GM12878 (cell line): ENCODE results near the gene B3GALT6. TPM values are rescaled to one million over a fixed set of nuclear protein-coding genes. Genes with fewer than 3 reads are reported as not detected.
A peak's percentile ranks its signal among the peaks of the same experiment; 100 is the strongest.

Experiments used
- CBX5 ChIP-seq: sonication (generic); IDR thresholded peaks from 2 replicates; pipeline ENCODE4 v1.6.1; 2016; ENCODE audit warnings: low read depth, moderate library complexity, mild to moderate bottlenecking, inconsistent platforms
- EGR1 ChIP-seq, 2 experiments: IDR thresholded peaks; 1 replicate in 1 of 2; 2 replicates in 1 of 2; pipeline ENCODE4 v1.6.1; 2011 to 2012; ENCODE audit warnings: low read depth in 2 of 2, low read length in 2 of 2, borderline replicate concordance in 1 of 2, mild to moderate bottlenecking in 1 of 2, moderate library complexity in 1 of 2
- MEF2B ChIP-seq: fragments of 450-650 bp; IDR thresholded peaks from 2 replicates; pipeline ENCODE4 v1.6.1; 2018; ENCODE audit warnings: mild to moderate bottlenecking, moderate library complexity; ENCODE audit not compliant: partially characterized antibody, poor library complexity, severe bottlenecking
- NR2F1 ChIP-seq: fragments of 450-650 bp; conservative IDR thresholded peaks from 2 replicates; pipeline ENCODE4 v1.6.1; 2017; ENCODE audit warnings: mild to moderate bottlenecking
- PAX5 ChIP-seq: IDR thresholded peaks from 2 replicates; pipeline ENCODE4 v1.6.1; 2011; ENCODE audit warnings: low read depth, low read length, borderline replicate concordance
- POU2F2 ChIP-seq: IDR thresholded peaks from 3 replicates; pipeline ENCODE4 v1.6.1; 2011; ENCODE audit warnings: low read depth, mild to moderate bottlenecking, low read length, borderline replicate concordance
- RUNX3 ChIP-seq: IDR thresholded peaks from 2 replicates; pipeline ENCODE4 v1.6.1; 2012; ENCODE audit warnings: low read length, inconsistent platforms
- SRF ChIP-seq, 2 experiments: IDR thresholded peaks; 2 replicates each; pipeline ENCODE4 v1.6.1; 2011; ENCODE audit warnings: low read depth in 2 of 2, low read length in 2 of 2, mild to moderate bottlenecking in 1 of 2, moderate library complexity in 1 of 2
- TARDBP ChIP-seq: IDR thresholded peaks from 2 replicates; pipeline ENCODE4 v1.6.1; 2016; ENCODE audit warnings: borderline replicate concordance
- TBL1XR1 ChIP-seq: IDR thresholded peaks from 2 replicates; pipeline ENCODE4 v1.6.1; 2012; ENCODE audit warnings: low read depth, low read length, improper control_type of control experiment
- polyA plus RNA-seq, 11 experiments: library from polyadenylated mRNA; depleted of rRNA in 4 of 11; unstranded in 6 of 11; stranded (reverse) in 5 of 11; fragments of >200 nt; fragmentation: Nextera tagmentation in 4 of 11; fragmentation: Illumina TruSeq in 1 of 11; extraction: Ambion mirVana in 4 of 11; extraction: Trizol in 1 of 11; gene quantifications; 1 replicate in 1 of 11; 2 replicates in 10 of 11; pipeline versions ENCODE4 v1.2.1 to v1.2.3, GENCODE V29; 2011 to 2016; ENCODE audit warnings: inconsistent platforms in 2 of 11, missing spikeins in 2 of 11, low read depth in 1 of 11
- total RNA-seq, 4 experiments: library from RNA; depleted of rRNA in 3 of 4; stranded (reverse); fragments of >200 nt in 3 of 4; fragmentation: Illumina TruSeq in 1 of 4; extraction: Trizol in 1 of 4; gene quantifications; 2 replicates each; pipeline versions ENCODE4 v1.2.1 to v1.2.3, GENCODE V29; 2013 to 2021
- TF ChIP-seq, protein P1 (sequence below): fragments of 450-650 bp; IDR thresholded peaks from 2 replicates; pipeline ENCODE4 v1.6.1; 2016; ENCODE audit warnings: mild to moderate bottlenecking, moderate library complexity, borderline replicate concordance
- TF ChIP-seq, protein P2 (sequence below): fragments of 450-650 bp; IDR thresholded peaks from 2 replicates; pipeline ENCODE4 v1.6.1; 2017; ENCODE audit warnings: mild to moderate bottlenecking, low read depth, inconsistent platforms; ENCODE audit not compliant: poor library complexity, severe bottlenecking
- TF ChIP-seq, protein P3 (sequence below): IDR thresholded peaks from 2 replicates; pipeline ENCODE4 v1.6.1; 2012; ENCODE audit warnings: mild to moderate bottlenecking, low read depth, low read length
- TF ChIP-seq, protein P4 (sequence below): fragments of 450-650 bp; IDR thresholded peaks from 2 replicates; pipeline ENCODE4 v1.6.1; 2017; ENCODE audit warnings: borderline replicate concordance
- TF ChIP-seq, protein P5 (sequence below): fragments of 450-650 bp; conservative IDR thresholded peaks from 2 replicates; pipeline ENCODE4 v1.6.1; 2017; ENCODE audit warnings: mild to moderate bottlenecking, moderate library complexity

B3GALT6 gene
- total and polyA plus RNA-seq, 10 of the 15 experiments (the other 5 are each of a cell fraction or from before 2014, with no cell fraction given), result 0.53 to 20.8 (median 4.5) TPM

DNA sequence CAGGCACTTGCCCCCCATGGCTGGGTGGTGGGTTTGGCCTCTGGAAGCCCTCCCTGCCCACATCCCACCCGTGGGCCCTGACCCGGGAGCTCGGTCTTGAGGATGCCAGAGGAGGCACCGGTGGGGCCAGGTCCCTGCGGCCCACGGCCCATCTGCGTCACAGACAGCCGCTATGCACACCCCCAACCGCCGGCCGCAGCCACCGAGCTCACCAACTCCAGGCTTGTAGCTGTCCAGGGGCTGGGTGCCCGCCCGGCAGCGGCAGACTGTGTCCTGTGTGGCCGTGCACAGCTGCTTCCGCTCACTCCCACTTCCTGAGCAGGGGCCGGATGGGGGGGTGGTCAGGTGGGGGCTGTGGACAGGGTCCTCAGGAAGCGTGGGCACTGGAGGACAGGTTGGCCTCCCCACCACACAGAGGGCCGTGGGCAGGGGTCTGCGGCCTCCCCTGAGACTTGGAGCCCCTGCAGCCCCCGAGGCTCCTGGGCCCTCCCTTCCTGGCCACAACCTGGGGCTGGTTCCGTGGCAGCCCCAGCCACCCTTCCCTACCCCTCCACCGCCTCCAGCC is 19.2 kb upstream of the B3GALT6 start (continued):
- TF ChIP-seq, protein P1, sequence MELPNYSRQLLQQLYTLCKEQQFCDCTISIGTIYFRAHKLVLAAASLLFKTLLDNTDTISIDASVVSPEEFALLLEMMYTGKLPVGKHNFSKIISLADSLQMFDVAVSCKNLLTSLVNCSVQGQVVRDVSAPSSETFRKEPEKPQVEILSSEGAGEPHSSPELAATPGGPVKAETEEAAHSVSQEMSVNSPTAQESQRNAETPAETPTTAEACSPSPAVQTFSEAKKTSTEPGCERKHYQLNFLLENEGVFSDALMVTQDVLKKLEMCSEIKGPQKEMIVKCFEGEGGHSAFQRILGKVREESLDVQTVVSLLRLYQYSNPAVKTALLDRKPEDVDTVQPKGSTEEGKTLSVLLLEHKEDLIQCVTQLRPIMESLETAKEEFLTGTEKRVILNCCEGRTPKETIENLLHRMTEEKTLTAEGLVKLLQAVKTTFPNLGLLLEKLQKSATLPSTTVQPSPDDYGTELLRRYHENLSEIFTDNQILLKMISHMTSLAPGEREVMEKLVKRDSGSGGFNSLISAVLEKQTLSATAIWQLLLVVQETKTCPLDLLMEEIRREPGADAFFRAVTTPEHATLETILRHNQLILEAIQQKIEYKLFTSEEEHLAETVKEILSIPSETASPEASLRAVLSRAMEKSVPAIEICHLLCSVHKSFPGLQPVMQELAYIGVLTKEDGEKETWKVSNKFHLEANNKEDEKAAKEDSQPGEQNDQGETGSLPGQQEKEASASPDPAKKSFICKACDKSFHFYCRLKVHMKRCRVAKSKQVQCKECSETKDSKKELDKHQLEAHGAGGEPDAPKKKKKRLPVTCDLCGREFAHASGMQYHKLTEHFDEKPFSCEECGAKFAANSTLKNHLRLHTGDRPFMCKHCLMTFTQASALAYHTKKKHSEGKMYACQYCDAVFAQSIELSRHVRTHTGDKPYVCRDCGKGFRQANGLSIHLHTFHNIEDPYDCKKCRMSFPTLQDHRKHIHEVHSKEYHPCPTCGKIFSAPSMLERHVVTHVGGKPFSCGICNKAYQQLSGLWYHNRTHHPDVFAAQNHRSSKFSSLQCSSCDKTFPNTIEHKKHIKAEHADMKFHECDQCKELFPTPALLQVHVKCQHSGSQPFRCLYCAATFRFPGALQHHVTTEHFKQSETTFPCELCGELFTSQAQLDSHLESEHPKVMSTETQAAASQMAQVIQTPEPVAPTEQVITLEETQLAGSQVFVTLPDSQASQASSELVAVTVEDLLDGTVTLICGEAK, result no peak; the same call in 1 of the 2 replicates
- TF ChIP-seq POU2F2, result 0 out of 3 replicates have a peak, but pooled peaks have one; percentile 10
- TF ChIP-seq, protein P2, sequence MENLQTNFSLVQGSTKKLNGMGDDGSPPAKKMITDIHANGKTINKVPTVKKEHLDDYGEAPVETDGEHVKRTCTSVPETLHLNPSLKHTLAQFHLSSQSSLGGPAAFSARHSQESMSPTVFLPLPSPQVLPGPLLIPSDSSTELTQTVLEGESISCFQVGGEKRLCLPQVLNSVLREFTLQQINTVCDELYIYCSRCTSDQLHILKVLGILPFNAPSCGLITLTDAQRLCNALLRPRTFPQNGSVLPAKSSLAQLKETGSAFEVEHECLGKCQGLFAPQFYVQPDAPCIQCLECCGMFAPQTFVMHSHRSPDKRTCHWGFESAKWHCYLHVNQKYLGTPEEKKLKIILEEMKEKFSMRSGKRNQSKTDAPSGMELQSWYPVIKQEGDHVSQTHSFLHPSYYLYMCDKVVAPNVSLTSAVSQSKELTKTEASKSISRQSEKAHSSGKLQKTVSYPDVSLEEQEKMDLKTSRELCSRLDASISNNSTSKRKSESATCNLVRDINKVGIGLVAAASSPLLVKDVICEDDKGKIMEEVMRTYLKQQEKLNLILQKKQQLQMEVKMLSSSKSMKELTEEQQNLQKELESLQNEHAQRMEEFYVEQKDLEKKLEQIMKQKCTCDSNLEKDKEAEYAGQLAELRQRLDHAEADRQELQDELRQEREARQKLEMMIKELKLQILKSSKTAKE, result no peak
- TF ChIP-seq EGR1 (IDR thresholded peaks at IDR 0.05; ENCODE audit: borderline replicate concordance in 1 of 2, low read depth in 2 of 2, low read length in 2 of 2), result peak in 1 of 2 experiments; percentile 31; a peak in 1 of 3 replicates
- no peak for TF ChIP-seq CBX5
- no peak for TF ChIP-seq TBL1XR1
- TF ChIP-seq, protein P3, sequence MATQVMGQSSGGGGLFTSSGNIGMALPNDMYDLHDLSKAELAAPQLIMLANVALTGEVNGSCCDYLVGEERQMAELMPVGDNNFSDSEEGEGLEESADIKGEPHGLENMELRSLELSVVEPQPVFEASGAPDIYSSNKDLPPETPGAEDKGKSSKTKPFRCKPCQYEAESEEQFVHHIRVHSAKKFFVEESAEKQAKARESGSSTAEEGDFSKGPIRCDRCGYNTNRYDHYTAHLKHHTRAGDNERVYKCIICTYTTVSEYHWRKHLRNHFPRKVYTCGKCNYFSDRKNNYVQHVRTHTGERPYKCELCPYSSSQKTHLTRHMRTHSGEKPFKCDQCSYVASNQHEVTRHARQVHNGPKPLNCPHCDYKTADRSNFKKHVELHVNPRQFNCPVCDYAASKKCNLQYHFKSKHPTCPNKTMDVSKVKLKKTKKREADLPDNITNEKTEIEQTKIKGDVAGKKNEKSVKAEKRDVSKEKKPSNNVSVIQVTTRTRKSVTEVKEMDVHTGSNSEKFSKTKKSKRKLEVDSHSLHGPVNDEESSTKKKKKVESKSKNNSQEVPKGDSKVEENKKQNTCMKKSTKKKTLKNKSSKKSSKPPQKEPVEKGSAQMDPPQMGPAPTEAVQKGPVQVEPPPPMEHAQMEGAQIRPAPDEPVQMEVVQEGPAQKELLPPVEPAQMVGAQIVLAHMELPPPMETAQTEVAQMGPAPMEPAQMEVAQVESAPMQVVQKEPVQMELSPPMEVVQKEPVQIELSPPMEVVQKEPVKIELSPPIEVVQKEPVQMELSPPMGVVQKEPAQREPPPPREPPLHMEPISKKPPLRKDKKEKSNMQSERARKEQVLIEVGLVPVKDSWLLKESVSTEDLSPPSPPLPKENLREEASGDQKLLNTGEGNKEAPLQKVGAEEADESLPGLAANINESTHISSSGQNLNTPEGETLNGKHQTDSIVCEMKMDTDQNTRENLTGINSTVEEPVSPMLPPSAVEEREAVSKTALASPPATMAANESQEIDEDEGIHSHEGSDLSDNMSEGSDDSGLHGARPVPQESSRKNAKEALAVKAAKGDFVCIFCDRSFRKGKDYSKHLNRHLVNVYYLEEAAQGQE, result peak; percentile 46; the same call in 1 of the 2 replicates
- TF ChIP-seq, protein P4, sequence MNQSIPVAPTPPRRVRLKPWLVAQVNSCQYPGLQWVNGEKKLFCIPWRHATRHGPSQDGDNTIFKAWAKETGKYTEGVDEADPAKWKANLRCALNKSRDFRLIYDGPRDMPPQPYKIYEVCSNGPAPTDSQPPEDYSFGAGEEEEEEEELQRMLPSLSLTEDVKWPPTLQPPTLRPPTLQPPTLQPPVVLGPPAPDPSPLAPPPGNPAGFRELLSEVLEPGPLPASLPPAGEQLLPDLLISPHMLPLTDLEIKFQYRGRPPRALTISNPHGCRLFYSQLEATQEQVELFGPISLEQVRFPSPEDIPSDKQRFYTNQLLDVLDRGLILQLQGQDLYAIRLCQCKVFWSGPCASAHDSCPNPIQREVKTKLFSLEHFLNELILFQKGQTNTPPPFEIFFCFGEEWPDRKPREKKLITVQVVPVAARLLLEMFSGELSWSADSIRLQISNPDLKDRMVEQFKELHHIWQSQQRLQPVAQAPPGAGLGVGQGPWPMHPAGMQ, result 0 out of 2 replicates have a peak, but pooled peaks have one; percentile 9
- peak; percentile 50 for TF ChIP-seq MEF2B
- peak; percentile 16; the same call in 1 of the 2 replicates for TF ChIP-seq RUNX3
- TF ChIP-seq PAX5, result 0 out of 2 replicates have a peak, but pooled peaks have one; percentile 19
- no peak for TF ChIP-seq TARDBP
- TF ChIP-seq, protein P5, sequence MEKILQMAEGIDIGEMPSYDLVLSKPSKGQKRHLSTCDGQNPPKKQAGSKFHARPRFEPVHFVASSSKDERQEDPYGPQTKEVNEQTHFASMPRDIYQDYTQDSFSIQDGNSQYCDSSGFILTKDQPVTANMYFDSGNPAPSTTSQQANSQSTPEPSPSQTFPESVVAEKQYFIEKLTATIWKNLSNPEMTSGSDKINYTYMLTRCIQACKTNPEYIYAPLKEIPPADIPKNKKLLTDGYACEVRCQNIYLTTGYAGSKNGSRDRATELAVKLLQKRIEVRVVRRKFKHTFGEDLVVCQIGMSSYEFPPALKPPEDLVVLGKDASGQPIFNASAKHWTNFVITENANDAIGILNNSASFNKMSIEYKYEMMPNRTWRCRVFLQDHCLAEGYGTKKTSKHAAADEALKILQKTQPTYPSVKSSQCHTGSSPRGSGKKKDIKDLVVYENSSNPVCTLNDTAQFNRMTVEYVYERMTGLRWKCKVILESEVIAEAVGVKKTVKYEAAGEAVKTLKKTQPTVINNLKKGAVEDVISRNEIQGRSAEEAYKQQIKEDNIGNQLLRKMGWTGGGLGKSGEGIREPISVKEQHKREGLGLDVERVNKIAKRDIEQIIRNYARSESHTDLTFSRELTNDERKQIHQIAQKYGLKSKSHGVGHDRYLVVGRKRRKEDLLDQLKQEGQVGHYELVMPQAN, result 0 out of 2 replicates have a peak, but pooled peaks have one; percentile 21
- TF ChIP-seq NR2F1, result peak; percentile 54
- no peak for TF ChIP-seq SRF (IDR thresholded peaks at IDR 0.05; ENCODE audit: low read depth in 2 of 2, low read length in 2 of 2)
